DND-41 (cell line): ENCODE results near the gene PLEKHA5.

Experiments
- ATAC-seq: fragments of 200-7000 bp; cut with Tn5 transposase; 3 replicates; pipeline ENCODE4 v1.9.1; 2021; ENCODE audit warnings: low read depth; ENCODE audit not compliant: insufficient read depth
- DNase-seq: peaks from one replicate; pipeline ENCODE4 v3.0.0-alpha.2; 2020
- H2AFZ ChIP-seq: 2 replicates; pipeline ENCODE4 v1.6.0; 2012; ENCODE audit warnings: low read depth, low read length
- H3K27ac ChIP-seq: 2 replicates; pipeline ENCODE4 v1.5.1; 2012; ENCODE audit warnings: low read length, inconsistent platforms
- H3K27me3 ChIP-seq: fragments of 200-600 bp; sonication (generic); 2 replicates; pipeline ENCODE4 v1.6.0; 2012; ENCODE audit warnings: low read length, mild to moderate bottlenecking, inconsistent platforms; ENCODE audit not compliant: insufficient read depth, poor library complexity
- H3K36me3 ChIP-seq: 2 replicates; pipeline ENCODE4 v1.5.1; 2012; ENCODE audit warnings: low read length, inconsistent platforms; ENCODE audit not compliant: insufficient read depth
- H3K4me1 ChIP-seq: 2 replicates; pipeline ENCODE4 v1.5.1; 2012; ENCODE audit warnings: mild to moderate bottlenecking, low read length; ENCODE audit not compliant: insufficient read depth
- H3K4me2 ChIP-seq: 2 replicates; pipeline ENCODE4 v1.6.0; 2012; ENCODE audit warnings: mild to moderate bottlenecking, moderate library complexity, low read length, inconsistent platforms; ENCODE audit not compliant: insufficient read depth
- H3K4me3 ChIP-seq, 2 experiments: fragments of 200-600 bp in 1 of 2; shearing (Covaris generic) in 1 of 2; 2 replicates each; pipeline ENCODE4 v1.5.1; 2012 to 2016; ENCODE audit warnings: inconsistent platforms in 2 of 2, low read length in 2 of 2, mild to moderate bottlenecking in 2 of 2, low read depth in 1 of 2, moderate library complexity in 1 of 2
- H3K79me2 ChIP-seq: 2 replicates; pipeline ENCODE4 v1.6.0; 2012; ENCODE audit warnings: low read length, inconsistent platforms; ENCODE audit not compliant: insufficient read depth
- H3K9ac ChIP-seq: 2 replicates; pipeline ENCODE4 v1.6.0; 2012; ENCODE audit warnings: low read depth, mild to moderate bottlenecking, inconsistent platforms, low read length, moderate library complexity
- H3K9me3 ChIP-seq: 2 replicates; pipeline ENCODE4 v1.5.1; 2012; ENCODE audit warnings: low read length, moderate library complexity, mild to moderate bottlenecking, inconsistent platforms; ENCODE audit not compliant: insufficient read depth, severe bottlenecking
- H4K20me1 ChIP-seq: 2 replicates; pipeline ENCODE4 v1.6.0; 2012; ENCODE audit warnings: low read length; ENCODE audit not compliant: insufficient read depth
- EZH2 ChIP-seq: IDR thresholded peaks from 3 replicates; pipeline ENCODE4 v1.6.1; 2012; ENCODE audit warnings: borderline replicate concordance, low read depth, mild to moderate bottlenecking, moderate library complexity, low read length, inconsistent platforms; ENCODE audit not compliant: severe bottlenecking
- TF ChIP-seq, protein P1 (sequence below): IDR thresholded peaks from 2 replicates; pipeline ENCODE4 v1.5.1; 2012; ENCODE audit warnings: borderline replicate concordance, low read length, moderate library complexity, mild to moderate bottlenecking; ENCODE audit not compliant: poor library complexity, severe bottlenecking; ENCODE audit errors: extremely low read depth

Gene PLEKHA5

DNA sequence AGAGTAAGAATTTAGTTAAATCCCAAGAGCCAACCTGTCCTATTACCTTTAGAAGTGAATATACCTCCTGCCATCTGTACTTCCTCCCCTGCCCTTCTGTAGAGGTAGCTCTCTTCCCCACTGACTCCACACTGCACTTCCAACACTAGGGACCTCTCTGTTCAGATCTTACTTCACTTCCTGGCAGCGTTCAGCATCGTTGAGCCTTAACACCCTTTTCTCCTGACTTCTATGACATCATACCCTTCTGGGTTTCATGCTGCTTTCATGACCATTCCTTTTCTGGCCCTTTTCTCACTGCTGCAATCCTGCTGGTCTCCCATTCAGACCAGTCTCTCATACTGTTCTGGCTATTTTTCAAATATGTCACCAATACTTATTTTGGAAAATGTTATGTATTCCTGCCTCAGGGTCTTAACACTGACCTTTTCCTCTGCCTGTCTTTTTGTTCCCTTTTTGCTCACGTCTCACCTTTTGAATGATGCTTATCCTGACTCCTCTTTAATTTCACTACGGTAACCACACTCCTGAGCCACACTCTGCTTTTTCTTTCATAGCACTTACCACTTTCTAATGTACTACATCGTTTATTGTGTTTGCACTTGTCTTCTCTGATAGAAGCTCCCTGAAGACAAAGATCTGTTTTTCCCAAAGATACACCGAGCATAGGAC lies 67.6 kb downstream of the PLEKHA5 start:
- H4K20me1 ChIP-seq, result no peaks in the 10 kb centered on the region
- no peak overlapping the region for H2AFZ ChIP-seq
- TF ChIP-seq EZH2, result no peak
- no peaks in the 10 kb centered on the region for H3K27me3 ChIP-seq
- no peak overlapping the region for H3K4me3 ChIP-seq
- no peak overlapping the region for H3K9ac ChIP-seq
- ATAC-seq (no peak; the same call in 2 of the 3 replicates), DNase-seq (no peak)
- no peak overlapping the region for H3K27ac ChIP-seq
- H3K36me3 ChIP-seq, result no peaks in the 10 kb centered on the region
- H3K4me2 ChIP-seq, result no peak overlapping the region
- no peaks in the 10 kb centered on the region for H3K9me3 ChIP-seq
- peaks cover 6% of the 10 kb centered on the region for H3K79me2 ChIP-seq
- H3K4me1 ChIP-seq, result peaks cover 12% of the 10 kb centered on the region

- H3K27ac ChIP-seq, result no peak overlapping the region
Measured at GRCh38 chr12:19198272-19198671, 68.7 kb downstream of the PLEKHA5 start.

DNA sequence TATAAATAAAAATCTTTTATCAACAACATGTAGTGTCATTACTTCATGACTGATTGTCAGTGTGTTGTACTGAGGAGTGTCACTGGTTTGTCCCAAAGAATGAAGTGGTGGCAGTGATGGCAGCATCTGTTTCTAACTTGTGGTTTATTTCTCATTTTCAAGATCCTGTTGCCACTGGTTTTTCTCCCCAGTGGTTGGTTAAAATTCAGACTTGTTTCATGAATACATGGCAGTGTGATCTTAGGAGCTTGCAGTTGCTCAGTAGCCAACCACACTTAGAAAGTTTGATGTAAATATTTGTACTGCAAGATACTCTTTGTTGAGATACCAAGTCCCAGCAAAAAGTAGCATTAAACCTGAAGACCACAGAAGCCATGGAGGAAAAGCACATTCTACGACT lies 69.8 kb downstream of the PLEKHA5 start:
- Histone ChIP-seq H3K4me2 (no peak overlapping the region), H3K79me2 (no peaks in the 10 kb centered on the region; the same call in none of the 2 replicates), H3K4me1 (peaks cover 12% of the 10 kb centered on the region), H2AFZ (no peak overlapping the region), H3K27me3 (no peaks in the 10 kb centered on the region), H3K9me3 (no peaks in the 10 kb centered on the region), H4K20me1 (no peaks in the 10 kb centered on the region; the same call in 1 of the 2 replicates), H3K36me3 (no peaks in the 10 kb centered on the region), H3K27ac (no peak overlapping the region), H3K9ac (no peak overlapping the region), H3K4me3 (no peak overlapping the region)
- DNase-seq, result no peak
- TF ChIP-seq, protein P1, sequence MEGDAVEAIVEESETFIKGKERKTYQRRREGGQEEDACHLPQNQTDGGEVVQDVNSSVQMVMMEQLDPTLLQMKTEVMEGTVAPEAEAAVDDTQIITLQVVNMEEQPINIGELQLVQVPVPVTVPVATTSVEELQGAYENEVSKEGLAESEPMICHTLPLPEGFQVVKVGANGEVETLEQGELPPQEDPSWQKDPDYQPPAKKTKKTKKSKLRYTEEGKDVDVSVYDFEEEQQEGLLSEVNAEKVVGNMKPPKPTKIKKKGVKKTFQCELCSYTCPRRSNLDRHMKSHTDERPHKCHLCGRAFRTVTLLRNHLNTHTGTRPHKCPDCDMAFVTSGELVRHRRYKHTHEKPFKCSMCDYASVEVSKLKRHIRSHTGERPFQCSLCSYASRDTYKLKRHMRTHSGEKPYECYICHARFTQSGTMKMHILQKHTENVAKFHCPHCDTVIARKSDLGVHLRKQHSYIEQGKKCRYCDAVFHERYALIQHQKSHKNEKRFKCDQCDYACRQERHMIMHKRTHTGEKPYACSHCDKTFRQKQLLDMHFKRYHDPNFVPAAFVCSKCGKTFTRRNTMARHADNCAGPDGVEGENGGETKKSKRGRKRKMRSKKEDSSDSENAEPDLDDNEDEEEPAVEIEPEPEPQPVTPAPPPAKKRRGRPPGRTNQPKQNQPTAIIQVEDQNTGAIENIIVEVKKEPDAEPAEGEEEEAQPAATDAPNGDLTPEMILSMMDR, result no peak
- TF ChIP-seq EZH2, result no peak
- ATAC-seq, result peak; percentile 78

More at GRCh38 chr12:19198272-19198671, 68.7 kb downstream of the PLEKHA5 start:
- H3K79me2 ChIP-seq, result peaks cover 6% of the 10 kb centered on the region
- H2AFZ ChIP-seq, result no peak overlapping the region
- no peak overlapping the region for H3K4me3 ChIP-seq
- ATAC-seq (no peak), DNase-seq (no peak)
- H4K20me1 ChIP-seq, result no peaks in the 10 kb centered on the region; the same call in 1 of the 2 replicates
- no peak overlapping the region for H3K9ac ChIP-seq
- H3K36me3 ChIP-seq, result no peaks in the 10 kb centered on the region
- peaks cover 12% of the 10 kb centered on the region for H3K4me1 ChIP-seq
- no peak overlapping the region for H3K4me2 ChIP-seq
- no peaks in the 10 kb centered on the region for H3K27me3 ChIP-seq
- no peak for TF ChIP-seq EZH2
- TF ChIP-seq, protein P1, result no peak
- H3K9me3 ChIP-seq, result no peaks in the 10 kb centered on the region

GRCh38 chr12:19200261-19200660 lies 70.7 kb downstream of the PLEKHA5 start:
- Histone ChIP-seq H3K4me3 (no peak overlapping the region), H3K9ac (no peak overlapping the region), H3K36me3 (no peaks in the 10 kb centered on the region), H3K79me2 (no peaks in the 10 kb centered on the region; the same call in none of the 2 replicates), H2AFZ (no peak overlapping the region), H3K4me1 (peaks cover 12% of the 10 kb centered on the region), H4K20me1 (no peaks in the 10 kb centered on the region; the same call in 1 of the 2 replicates), H3K27ac (no peak overlapping the region), H3K9me3 (no peaks in the 10 kb centered on the region), H3K27me3 (no peaks in the 10 kb centered on the region), H3K4me2 (no peak overlapping the region)
- TF ChIP-seq, protein P1, result no peak
- TF ChIP-seq EZH2, result no peak
- ATAC-seq (no peak), DNase-seq (no peak)
